Brain microvascular endothelial cell (primary cell): ENCODE results near the gene AJUBA.

ENCODE experiments used
- DNase-seq: peaks from one replicate; pipeline ENCODE4 v3.0.0-alpha.2; 2020
- H3K27ac ChIP-seq: fragments of 250-450 bp; sonication (Bioruptor Pico); 2 replicates; pipeline ENCODE4 v1.5.1; 2020; ENCODE audit warnings: mild to moderate bottlenecking, moderate library complexity
- H3K27me3 ChIP-seq: fragments of 250-450 bp; sonication (Bioruptor Pico); replicated peaks from 2 replicates; pipeline ENCODE4 v1.5.1; 2020; ENCODE audit warnings: mild to moderate bottlenecking
- H3K36me3 ChIP-seq: fragments of 250-450 bp; sonication (Bioruptor Pico); replicated peaks from 2 replicates; pipeline ENCODE4 v1.5.1; 2020; ENCODE audit warnings: mild to moderate bottlenecking
- H3K4me3 ChIP-seq: 2 replicates; pipeline ENCODE4 v1.5.1; 2011; ENCODE audit warnings: low read depth, mild to moderate bottlenecking, control low read depth, low read length, moderate library complexity
- CTCF ChIP-seq: IDR thresholded peaks from 2 replicates; pipeline ENCODE4 v1.5.1; 2011; ENCODE audit warnings: low read depth, mild to moderate bottlenecking, moderate library complexity, low read length, control low read depth, inconsistent platforms; ENCODE audit errors: missing control alignments
- in situ Hi-C: cut with HindIII; loops from 2 replicates; pipeline ENCODE4 v1.10.0; 2017; ENCODE audit warnings: low sequenced_read_pairs, low pct_ligation_motif_present

AJUBA gene

GRCh38 chr14:23002592-23002991 is 20.2 kb upstream of the AJUBA start:
- Histone ChIP-seq H3K4me3 (no peak overlapping the region), H3K27me3 (no peaks in the 10 kb centered on the region), H3K27ac (no peak overlapping the region), H3K36me3 (no peaks in the 10 kb centered on the region)
- in situ Hi-C loops = no loop called here
- no peak for TF ChIP-seq CTCF
- no peak for DNase-seq

GRCh38 chr14:23000860-23001259 is 18.5 kb upstream of the AJUBA start:
- in situ Hi-C loops = no loop called here
- H3K36me3 ChIP-seq = no peaks in the 10 kb centered on the region
- no peak overlapping the region for H3K27ac ChIP-seq
- H3K27me3 ChIP-seq = no peaks in the 10 kb centered on the region
- no peak for TF ChIP-seq CTCF
- DNase-seq = no peak
- H3K4me3 ChIP-seq = no peak overlapping the region

GRCh38 chr14:22998329-22999012 is 16.1 kb upstream of the AJUBA start:
- no peak overlapping the region for H3K27ac ChIP-seq
- no peaks in the 10 kb centered on the region for H3K36me3 ChIP-seq
- DNase-seq = no peak
- H3K4me3 ChIP-seq = no peak overlapping the region
- no peaks in the 10 kb centered on the region for H3K27me3 ChIP-seq
- TF ChIP-seq CTCF = no peak
- in situ Hi-C loops = no loop called here

GRCh38 chr14:22997676-22998323 is 15.4 kb upstream of the AJUBA start:
- TF ChIP-seq CTCF = no peak
- Histone ChIP-seq H3K27me3 (no peaks in the 10 kb centered on the region), H3K4me3 (no peak overlapping the region), H3K36me3 (no peaks in the 10 kb centered on the region), H3K27ac (no peak overlapping the region)
- DNase-seq = no peak
- in situ Hi-C loops = no loop called here

GRCh38 chr14:22996768-22997654 is 14.7 kb upstream of the AJUBA start:
- in situ Hi-C loops = no loop called here
- no peaks in the 10 kb centered on the region for H3K36me3 ChIP-seq
- no peak overlapping the region for H3K4me3 ChIP-seq
- H3K27me3 ChIP-seq = no peaks in the 10 kb centered on the region
- no peak for TF ChIP-seq CTCF
- no peak for DNase-seq
- H3K27ac ChIP-seq = no peak overlapping the region
